Measurements from ENCODE around the gene MAP3K13. TPM values are rescaled to one million over a fixed set of nuclear protein-coding genes. Genes with fewer than 3 reads are reported as not detected.
"Not testable (repeated sequence)": the region's sequence is repeated elsewhere in the genome, so short reads cannot be mapped to it uniquely, and the experiment has no call there.

Gene MAP3K13
- total and polyA plus RNA-seq, 2 experiments from 2014 or later: 19.1 to 47.4 TPM

DNA sequence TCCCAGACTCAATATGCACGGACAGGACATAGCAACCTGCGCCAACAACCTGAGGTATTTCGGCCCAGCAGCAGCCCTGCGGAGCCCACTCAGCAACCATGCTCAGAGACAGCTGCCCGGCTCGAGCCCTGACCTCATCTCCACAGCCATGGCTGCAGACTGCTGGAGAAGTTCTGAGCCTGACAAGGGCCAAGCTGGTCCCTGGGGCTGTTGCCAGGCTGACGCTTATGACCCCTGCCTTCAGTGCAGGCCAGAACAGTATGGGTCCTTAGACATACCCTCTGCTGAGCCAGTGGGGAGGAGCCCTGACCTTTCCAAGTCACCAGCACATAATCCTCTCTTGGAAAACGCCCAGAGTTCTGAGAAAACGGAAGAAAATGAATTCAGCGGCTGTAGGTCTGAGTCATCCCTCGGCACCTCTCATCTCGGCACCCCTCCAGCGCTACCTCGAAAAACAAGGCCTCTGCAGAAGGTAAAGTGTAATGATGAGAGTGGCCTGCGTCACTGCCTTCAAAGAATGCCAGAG is 110.4 kb downstream of the MAP3K13 start:
- no peaks in the 10 kb centered on the region for H3K27me3 ChIP-seq
- DNase-seq (ENCODE audit: low read depth in 1 of 2, low spot score in 1 of 2): peak in 1 of 2 donors; percentile 3
- H3K36me3 ChIP-seq: peaks cover 19% of the 10 kb centered on the region
- no peak overlapping the region for H3K4me3 ChIP-seq
- TF ChIP-seq, protein P1, sequence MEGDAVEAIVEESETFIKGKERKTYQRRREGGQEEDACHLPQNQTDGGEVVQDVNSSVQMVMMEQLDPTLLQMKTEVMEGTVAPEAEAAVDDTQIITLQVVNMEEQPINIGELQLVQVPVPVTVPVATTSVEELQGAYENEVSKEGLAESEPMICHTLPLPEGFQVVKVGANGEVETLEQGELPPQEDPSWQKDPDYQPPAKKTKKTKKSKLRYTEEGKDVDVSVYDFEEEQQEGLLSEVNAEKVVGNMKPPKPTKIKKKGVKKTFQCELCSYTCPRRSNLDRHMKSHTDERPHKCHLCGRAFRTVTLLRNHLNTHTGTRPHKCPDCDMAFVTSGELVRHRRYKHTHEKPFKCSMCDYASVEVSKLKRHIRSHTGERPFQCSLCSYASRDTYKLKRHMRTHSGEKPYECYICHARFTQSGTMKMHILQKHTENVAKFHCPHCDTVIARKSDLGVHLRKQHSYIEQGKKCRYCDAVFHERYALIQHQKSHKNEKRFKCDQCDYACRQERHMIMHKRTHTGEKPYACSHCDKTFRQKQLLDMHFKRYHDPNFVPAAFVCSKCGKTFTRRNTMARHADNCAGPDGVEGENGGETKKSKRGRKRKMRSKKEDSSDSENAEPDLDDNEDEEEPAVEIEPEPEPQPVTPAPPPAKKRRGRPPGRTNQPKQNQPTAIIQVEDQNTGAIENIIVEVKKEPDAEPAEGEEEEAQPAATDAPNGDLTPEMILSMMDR (IDR thresholded peaks at IDR 0.05; ENCODE audit: low read depth, low read length): no peak
- no peak overlapping the region for H3K27ac ChIP-seq
- H3K9me3 ChIP-seq (ENCODE audit: low read depth): no peaks in the 10 kb centered on the region
- H3K4me1 ChIP-seq (ENCODE audit: low read depth): no peaks in the 10 kb centered on the region

DNA sequence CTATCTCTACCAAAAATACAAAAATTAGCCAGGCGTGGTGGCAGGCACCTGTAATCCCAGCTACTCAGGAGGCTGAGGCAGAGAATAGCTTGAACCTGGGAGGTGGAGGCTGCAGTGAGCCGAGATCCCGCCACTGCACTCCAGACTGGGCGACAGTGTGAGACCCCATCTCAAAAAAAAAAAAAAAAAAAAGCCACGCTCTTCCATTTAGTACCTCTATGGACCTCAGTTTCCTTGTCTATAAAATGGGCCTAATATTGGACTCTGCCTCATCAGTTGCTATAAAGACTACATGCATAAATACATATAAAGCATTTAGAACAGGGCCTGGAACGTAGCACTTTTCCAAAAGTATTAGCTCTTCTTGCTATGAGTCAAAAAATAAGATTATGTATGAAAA is 112.0 kb downstream of the MAP3K13 start:
- H3K4me3 ChIP-seq; H3K27me3 ChIP-seq; DNase-seq (ENCODE audit: low read depth in 1 of 2, low spot score in 1 of 2); H3K27ac ChIP-seq; H3K4me1 ChIP-seq (ENCODE audit: low read depth); H3K9me3 ChIP-seq (ENCODE audit: low read depth): not testable (repeated sequence)
- peaks cover 20% of the 10 kb centered on the region for H3K36me3 ChIP-seq

DNA sequence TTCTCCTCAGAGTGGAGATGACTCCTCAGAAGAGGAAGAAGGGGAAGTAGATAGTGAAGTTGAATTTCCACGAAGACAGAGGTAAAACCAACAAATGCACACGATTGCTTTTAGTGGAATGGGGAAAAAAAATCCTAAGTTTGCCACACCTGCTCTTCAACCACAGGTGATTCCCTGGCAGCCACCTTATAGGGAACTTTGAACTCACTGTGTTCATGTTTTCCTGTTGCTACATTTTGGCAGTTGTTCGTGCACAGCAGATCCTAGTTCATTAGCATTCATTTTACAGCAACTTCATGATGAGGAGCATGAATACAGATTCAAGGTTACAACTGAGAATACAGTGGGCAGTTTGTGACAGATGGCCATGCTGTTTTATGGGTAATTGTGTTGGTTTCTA is 114.4 kb downstream of the MAP3K13 start:
- Histone ChIP-seq H3K9me3 (ENCODE audit: low read depth) (no peaks in the 10 kb centered on the region), H3K27me3 (no peaks in the 10 kb centered on the region), H3K36me3 (peaks cover 31% of the 10 kb centered on the region), H3K4me1 (ENCODE audit: low read depth) (no peaks in the 10 kb centered on the region), H3K27ac (no peak overlapping the region), H3K4me3 (no peak overlapping the region)
- DNase-seq (ENCODE audit: low read depth in 1 of 2, low spot score in 1 of 2): no peak
- TF ChIP-seq, protein P1 (IDR thresholded peaks at IDR 0.05; ENCODE audit: low read depth, low read length): no peak

DNA sequence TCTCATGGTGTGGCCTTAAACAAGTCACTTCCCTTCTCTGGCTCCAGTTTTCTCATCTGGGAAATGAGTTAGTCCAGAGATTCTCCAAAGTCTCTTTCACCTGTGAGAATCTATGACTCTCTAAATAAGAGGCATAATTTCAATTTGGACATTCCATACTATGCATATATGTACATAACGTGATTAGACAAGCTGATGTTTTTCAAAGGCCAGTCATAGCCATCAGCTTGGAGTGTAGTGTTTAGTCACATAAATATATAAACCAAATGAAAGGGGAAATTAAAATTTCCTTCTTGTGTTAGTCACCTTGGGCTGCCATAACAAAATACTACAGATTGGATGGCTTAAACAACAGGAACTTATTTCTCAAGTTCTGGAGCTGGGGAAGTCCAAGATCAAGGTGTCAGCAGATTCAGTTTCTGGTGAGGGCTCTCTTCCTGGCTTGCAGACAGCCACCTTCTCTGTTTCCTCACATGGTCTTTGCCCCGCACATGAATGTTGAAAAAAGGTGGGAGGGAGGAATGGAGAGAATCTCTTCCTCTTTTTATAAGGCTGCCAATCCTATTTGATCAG is 116.5 kb downstream of the MAP3K13 start:
- Histone ChIP-seq H3K27ac (no peak overlapping the region), H3K9me3 (ENCODE audit: low read depth) (no peaks in the 10 kb centered on the region)

DNA sequence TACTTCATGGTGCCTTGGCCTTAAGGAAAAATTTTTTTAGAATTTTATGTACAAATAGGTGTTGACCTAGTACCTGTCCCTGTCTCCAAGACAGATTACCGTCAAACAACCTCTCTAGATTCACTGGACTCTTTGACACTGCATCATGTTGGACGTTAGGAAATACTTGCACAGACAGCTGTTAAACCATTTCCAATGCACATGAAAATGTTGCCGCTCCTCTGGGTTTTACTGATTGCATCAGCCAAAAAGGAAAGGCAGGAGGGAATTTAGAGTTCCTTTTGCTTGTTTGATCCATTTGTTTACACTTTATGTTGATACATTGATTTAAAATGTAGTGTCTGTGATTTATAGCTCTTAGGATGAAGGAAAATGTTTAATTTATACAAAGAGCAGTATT is 121.4 kb downstream of the MAP3K13 start:
- no peak for DNase-seq (ENCODE audit: low read depth in 1 of 2, low spot score in 1 of 2)
- Histone ChIP-seq H3K27ac (no peak overlapping the region), H3K4me3 (no peak overlapping the region), H3K36me3 (peaks cover 37% of the 10 kb centered on the region), H3K9me3 (ENCODE audit: low read depth) (no peaks in the 10 kb centered on the region), H3K27me3 (no peaks in the 10 kb centered on the region), H3K4me1 (ENCODE audit: low read depth) (no peaks in the 10 kb centered on the region)
- TF ChIP-seq, protein P1 (IDR thresholded peaks at IDR 0.05; ENCODE audit: low read depth, low read length): no peak

More for the DNA sequence above, 116.5 kb downstream of the MAP3K13 start:
- Histone ChIP-seq H3K36me3 (peaks cover 35% of the 10 kb centered on the region), H3K4me3 (no peak overlapping the region), H3K27me3 (no peaks in the 10 kb centered on the region), H3K4me1 (ENCODE audit: low read depth) (no peaks in the 10 kb centered on the region)
- DNase-seq (ENCODE audit: low read depth in 1 of 2, low spot score in 1 of 2): no peak
- TF ChIP-seq, protein P1 (IDR thresholded peaks at IDR 0.05; ENCODE audit: low read depth, low read length): no peak

DNA sequence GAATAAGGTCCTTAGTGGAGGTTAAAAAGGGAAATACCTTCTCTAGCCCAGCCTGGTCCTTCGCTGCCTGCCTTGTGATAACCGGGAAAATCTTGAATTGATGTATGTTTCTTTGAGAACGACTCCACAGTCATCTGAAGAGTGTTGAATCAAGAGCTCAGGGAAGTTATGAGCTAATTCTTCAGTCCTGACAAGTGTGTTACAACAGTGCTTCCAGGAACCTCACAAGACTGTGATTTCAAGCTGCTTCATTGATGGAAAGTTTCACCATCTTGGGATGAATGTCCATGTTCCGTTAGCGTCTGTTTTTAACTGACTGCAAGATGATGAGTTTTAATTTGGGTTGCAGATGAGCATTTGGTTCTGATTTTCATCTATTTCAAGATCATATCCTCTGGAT is 123.5 kb downstream of the MAP3K13 start:
- no peaks in the 10 kb centered on the region for H3K27me3 ChIP-seq
- H3K4me1 ChIP-seq (ENCODE audit: low read depth): no peaks in the 10 kb centered on the region
- H3K4me3 ChIP-seq: no peak overlapping the region
- TF ChIP-seq, protein P1 (IDR thresholded peaks at IDR 0.05; ENCODE audit: low read depth, low read length): no peak
- no peak overlapping the region for H3K27ac ChIP-seq
- H3K36me3 ChIP-seq: peaks cover 49% of the 10 kb centered on the region
- no peaks in the 10 kb centered on the region for H3K9me3 ChIP-seq (ENCODE audit: low read depth)
- no peak for DNase-seq (ENCODE audit: low read depth in 1 of 2, low spot score in 1 of 2)

All from cardiac muscle cell (in vitro differentiated cells and primary cell).